GM23338 (cell line): ENCODE results near the gene STIM2. TPM values are rescaled to one million over a fixed set of nuclear protein-coding genes. Genes with fewer than 3 reads are reported as not detected.

ENCODE experiments used
- ATAC-seq: fragments of 200-7000 bp; cut with Tn5 transposase; 3 replicates; pipeline ENCODE4 v1.9.1; 2020
- DNase-seq: peaks from one replicate; pipeline ENCODE4 v3.0.0-alpha.2; 2015; ENCODE audit warnings: low spot score
- H2AFZ ChIP-seq: fragments of 200-600 bp; sonication (generic); 2 replicates; pipeline ENCODE4 v1.8.0; 2016; ENCODE audit warnings: antibody characterized with exemption, mild to moderate bottlenecking, moderate library complexity
- H3F3A ChIP-seq: fragments of 200-600 bp; sonication (generic); replicated peaks from 2 replicates; pipeline ENCODE4 v1.8.0; 2017; ENCODE audit warnings: antibody characterized with exemption, mixed run types, low read depth
- H3K27ac ChIP-seq: fragments of 200-600 bp; sonication (generic); 2 replicates; pipeline ENCODE4 v1.6.1; 2016; ENCODE audit warnings: low read depth
- H3K27me3 ChIP-seq: fragments of 200-600 bp; sonication (generic); 2 replicates; pipeline ENCODE4 v1.8.0; 2016; ENCODE audit warnings: mild to moderate bottlenecking, mixed run types, moderate library complexity; ENCODE audit not compliant: insufficient read depth
- H3K36me3 ChIP-seq: fragments of 200-600 bp; sonication (generic); 2 replicates; pipeline ENCODE4 v1.8.0; 2016; ENCODE audit warnings: mild to moderate bottlenecking; ENCODE audit not compliant: insufficient read depth
- H3K4me1 ChIP-seq: fragments of 200-600 bp; sonication (generic); 2 replicates; pipeline ENCODE4 v1.8.0; 2016; ENCODE audit warnings: mild to moderate bottlenecking, moderate library complexity; ENCODE audit not compliant: insufficient read depth
- H3K4me2 ChIP-seq: fragments of 200-600 bp; sonication (generic); 2 replicates; pipeline ENCODE4 v1.7.1; 2017; ENCODE audit warnings: mixed run types
- H3K4me3 ChIP-seq: fragments of 200-600 bp; sonication (generic); 2 replicates; pipeline ENCODE4 v1.6.1; 2016; ENCODE audit warnings: mixed run types
- H3K79me2 ChIP-seq: fragments of 200-600 bp; sonication (generic); replicated peaks from 2 replicates; pipeline ENCODE4 v1.8.0; 2017; ENCODE audit warnings: mild to moderate bottlenecking; ENCODE audit not compliant: insufficient read depth
- H3K9me2 ChIP-seq: fragments of 200-600 bp; sonication (generic); 2 replicates; pipeline ENCODE4 v1.8.0; 2017; ENCODE audit not compliant: insufficient read depth
- H4K20me1 ChIP-seq: fragments of 200-600 bp; sonication (generic); replicated peaks from 2 replicates; pipeline ENCODE4 v1.8.0; 2017; ENCODE audit warnings: mild to moderate bottlenecking; ENCODE audit not compliant: insufficient read depth
- H3K27ac Mint-ChIP-seq: 2 replicates; pipeline ENCODE4 v1.8.0; 2020; ENCODE audit warnings: inconsistent platforms, mild to moderate bottlenecking, moderate library complexity, mixed read lengths
- H3K27me3 Mint-ChIP-seq: 3 replicates; pipeline ENCODE4 v1.8.0; 2022; ENCODE audit warnings: low read depth, mild to moderate bottlenecking, moderate library complexity, mixed read lengths, inconsistent platforms; ENCODE audit not compliant: insufficient read depth, poor library complexity
- H3K36me3 Mint-ChIP-seq: 3 replicates; pipeline ENCODE4 v1.8.0; 2021; ENCODE audit warnings: low read depth, mild to moderate bottlenecking, inconsistent platforms, moderate library complexity, mixed read lengths
- H3K4me1 Mint-ChIP-seq: 3 replicates; pipeline ENCODE4 v1.8.0; 2020; ENCODE audit warnings: mild to moderate bottlenecking, inconsistent platforms, mixed read lengths
- H3K4me3 Mint-ChIP-seq: 3 replicates; pipeline ENCODE4 v1.8.0; 2021; ENCODE audit warnings: moderate library complexity, mild to moderate bottlenecking, inconsistent platforms, mixed read lengths
- H3K9me3 Mint-ChIP-seq: 3 replicates; pipeline ENCODE4 v1.8.0; 2020; ENCODE audit warnings: moderate library complexity, mild to moderate bottlenecking, inconsistent platforms, mixed read lengths
- CREB1 ChIP-seq: fragments of 250-450 bp; sonication (Bioruptor Pico); IDR thresholded peaks from 2 replicates; pipeline ENCODE4 v1.5.0; 2020; ENCODE audit warnings: low read depth, mild to moderate bottlenecking, moderate library complexity
- EZH2 ChIP-seq: fragments of 200-600 bp; sonication (generic); IDR thresholded peaks from one replicate; pipeline ENCODE4 v1.8.0; 2017; ENCODE audit warnings: antibody characterized with exemption, mild to moderate bottlenecking, low read depth; ENCODE audit not compliant: unreplicated experiment
- EZH2phosphoT487 ChIP-seq: fragments of 200-600 bp; sonication (generic); IDR thresholded peaks from one replicate; pipeline ENCODE4 v1.8.1; 2018; ENCODE audit warnings: antibody characterized with exemption; ENCODE audit not compliant: unreplicated experiment
- JUNB ChIP-seq: IDR thresholded peaks from one replicate; pipeline ENCODE4 v1.6.1; 2016; ENCODE audit warnings: antibody characterized with exemption; ENCODE audit not compliant: unreplicated experiment
- NANOG ChIP-seq: IDR thresholded peaks from 2 replicates; pipeline ENCODE4 v1.6.1; 2016; ENCODE audit warnings: antibody characterized with exemption, borderline replicate concordance
- POLR2AphosphoS5 ChIP-seq: IDR thresholded peaks from 2 replicates; pipeline ENCODE4 v1.6.1; 2016; ENCODE audit warnings: antibody characterized with exemption, low read depth
- STAT1 ChIP-seq: IDR thresholded peaks from one replicate; pipeline ENCODE4 v1.6.1; 2016; ENCODE audit warnings: antibody characterized with exemption; ENCODE audit not compliant: unreplicated experiment
- ZNF114 ChIP-seq: fragments of 250-450 bp; sonication (Bioruptor Pico); IDR thresholded peaks from 2 replicates; pipeline ENCODE4 v1.5.0; 2020; ENCODE audit warnings: mild to moderate bottlenecking, moderate library complexity
- ZNF331 ChIP-seq: fragments of 250-450 bp; sonication (Bioruptor Pico); IDR thresholded peaks from 2 replicates; pipeline ENCODE4 v1.5.0; 2020; ENCODE audit warnings: low read depth, mild to moderate bottlenecking, moderate library complexity
- polyA plus RNA-seq: library from polyadenylated mRNA; unstranded; fragments of >200 nt; fragmentation: Nextera tagmentation; extraction: Ambion mirVana; gene quantifications from 2 replicates; pipeline ENCODE4 v1.2.1, GENCODE V29; 2016
- total RNA-seq: library from RNA; depleted of rRNA; stranded (reverse); fragments of >200 nt; shearing (Covaris generic); gene quantifications from 2 replicates; pipeline ENCODE4 v1.2.3, GENCODE V29; 2014
- TF ChIP-seq, protein P1 (sequence below): IDR thresholded peaks from one replicate; pipeline ENCODE4 v1.6.1; 2018; ENCODE audit warnings: antibody characterized with exemption; ENCODE audit not compliant: unreplicated experiment

Gene STIM2
- total and polyA plus RNA-seq, 2 experiments from 2014 or later: 13.1 to 17.8 TPM

DNA sequence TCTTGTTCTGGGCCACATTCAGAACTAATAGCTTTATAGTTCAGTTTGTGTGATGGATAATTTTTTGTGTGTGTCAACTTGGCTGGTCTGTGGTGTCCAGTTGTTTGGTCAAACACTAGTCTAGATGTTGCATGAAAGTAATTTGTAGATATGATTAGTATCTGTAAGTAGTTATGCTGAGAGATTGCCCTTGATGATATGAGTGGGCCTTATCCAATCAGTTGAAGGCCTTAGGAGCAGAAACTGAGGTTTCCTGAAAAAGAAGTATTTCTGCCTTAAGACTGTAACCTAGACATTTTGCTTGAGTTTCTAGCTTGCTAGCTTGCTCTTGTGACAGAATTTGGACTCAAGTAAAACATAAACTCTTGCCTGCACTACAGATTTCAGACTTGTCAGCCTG is 30.4 kb downstream of the STIM2 start:
- Mint-ChIP-seq H3K27me3 (peaks cover 3% of the 10 kb centered on the region), H3K27ac (no peak overlapping the region), H3K36me3 (peaks cover 14% of the 10 kb centered on the region), H3K4me3 (no peak overlapping the region), H3K4me1 (peaks cover 3% of the 10 kb centered on the region; the same call in 1 of the 3 replicates), H3K9me3 (peaks cover 9% of the 10 kb centered on the region; the same call in 2 of the 3 replicates)
- Histone ChIP-seq H3K4me1 (no peaks in the 10 kb centered on the region), H3K4me2 (no peak overlapping the region), H3K27me3 (no peaks in the 10 kb centered on the region), H3F3A (no peaks in the 10 kb centered on the region), H4K20me1 (no peaks in the 10 kb centered on the region), H3K27ac (no peak overlapping the region), H3K36me3 (no peaks in the 10 kb centered on the region), H3K9me2 (no peaks in the 10 kb centered on the region), H2AFZ (no peak overlapping the region), H3K4me3 (no peak overlapping the region), H3K79me2 (peaks cover 51% of the 10 kb centered on the region)
- TF ChIP-seq ZNF331 (CRISPR knock-in tag): no peak
- no peak for TF ChIP-seq EZH2
- ATAC-seq (no peak), DNase-seq (no peak)

DNA sequence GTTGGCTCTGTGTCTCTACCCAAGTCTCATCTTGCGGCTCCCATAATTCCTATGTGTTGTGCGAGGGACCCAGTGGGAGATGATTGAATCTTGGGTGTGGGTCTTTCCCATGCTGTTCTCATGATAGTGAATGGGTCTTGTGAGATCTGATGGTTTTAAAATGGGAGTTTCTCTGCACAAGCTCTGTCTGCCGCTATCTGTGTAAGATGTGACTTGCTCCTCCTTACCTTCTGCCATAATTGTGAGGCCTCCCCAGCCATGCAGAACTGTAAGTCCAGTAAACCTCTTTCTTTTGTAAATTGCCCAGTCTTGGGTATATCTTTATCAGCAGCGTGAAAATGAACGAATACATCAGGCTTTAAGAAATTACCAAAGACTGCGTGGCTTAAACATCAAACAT is 31.2 kb downstream of the STIM2 start:
- Histone ChIP-seq H3K4me3 (no peak overlapping the region), H3K9me2 (no peaks in the 10 kb centered on the region), H4K20me1 (no peaks in the 10 kb centered on the region), H2AFZ (no peak overlapping the region), H3K4me1 (no peaks in the 10 kb centered on the region), H3K79me2 (peaks cover 46% of the 10 kb centered on the region), H3K4me2 (no peak overlapping the region), H3K36me3 (no peaks in the 10 kb centered on the region), H3K27me3 (no peaks in the 10 kb centered on the region), H3F3A (no peaks in the 10 kb centered on the region), H3K27ac (no peak overlapping the region)
- Mint-ChIP-seq H3K27ac (peak overlapping the region; percentile 21; the same call in 1 of the 2 replicates), H3K27me3 (peaks cover 3% of the 10 kb centered on the region), H3K9me3 (peaks cover 9% of the 10 kb centered on the region; the same call in 2 of the 3 replicates), H3K36me3 (peaks cover 14% of the 10 kb centered on the region), H3K4me3 (no peak overlapping the region), H3K4me1 (peaks cover 3% of the 10 kb centered on the region; the same call in 1 of the 3 replicates)
- TF ChIP-seq ZNF114 (CRISPR knock-in tag) (no peak), CREB1 (no peak)
- TF ChIP-seq, protein P1, sequence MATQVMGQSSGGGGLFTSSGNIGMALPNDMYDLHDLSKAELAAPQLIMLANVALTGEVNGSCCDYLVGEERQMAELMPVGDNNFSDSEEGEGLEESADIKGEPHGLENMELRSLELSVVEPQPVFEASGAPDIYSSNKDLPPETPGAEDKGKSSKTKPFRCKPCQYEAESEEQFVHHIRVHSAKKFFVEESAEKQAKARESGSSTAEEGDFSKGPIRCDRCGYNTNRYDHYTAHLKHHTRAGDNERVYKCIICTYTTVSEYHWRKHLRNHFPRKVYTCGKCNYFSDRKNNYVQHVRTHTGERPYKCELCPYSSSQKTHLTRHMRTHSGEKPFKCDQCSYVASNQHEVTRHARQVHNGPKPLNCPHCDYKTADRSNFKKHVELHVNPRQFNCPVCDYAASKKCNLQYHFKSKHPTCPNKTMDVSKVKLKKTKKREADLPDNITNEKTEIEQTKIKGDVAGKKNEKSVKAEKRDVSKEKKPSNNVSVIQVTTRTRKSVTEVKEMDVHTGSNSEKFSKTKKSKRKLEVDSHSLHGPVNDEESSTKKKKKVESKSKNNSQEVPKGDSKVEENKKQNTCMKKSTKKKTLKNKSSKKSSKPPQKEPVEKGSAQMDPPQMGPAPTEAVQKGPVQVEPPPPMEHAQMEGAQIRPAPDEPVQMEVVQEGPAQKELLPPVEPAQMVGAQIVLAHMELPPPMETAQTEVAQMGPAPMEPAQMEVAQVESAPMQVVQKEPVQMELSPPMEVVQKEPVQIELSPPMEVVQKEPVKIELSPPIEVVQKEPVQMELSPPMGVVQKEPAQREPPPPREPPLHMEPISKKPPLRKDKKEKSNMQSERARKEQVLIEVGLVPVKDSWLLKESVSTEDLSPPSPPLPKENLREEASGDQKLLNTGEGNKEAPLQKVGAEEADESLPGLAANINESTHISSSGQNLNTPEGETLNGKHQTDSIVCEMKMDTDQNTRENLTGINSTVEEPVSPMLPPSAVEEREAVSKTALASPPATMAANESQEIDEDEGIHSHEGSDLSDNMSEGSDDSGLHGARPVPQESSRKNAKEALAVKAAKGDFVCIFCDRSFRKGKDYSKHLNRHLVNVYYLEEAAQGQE: no peak
- DNase-seq (no peak), ATAC-seq (no peak)

DNA sequence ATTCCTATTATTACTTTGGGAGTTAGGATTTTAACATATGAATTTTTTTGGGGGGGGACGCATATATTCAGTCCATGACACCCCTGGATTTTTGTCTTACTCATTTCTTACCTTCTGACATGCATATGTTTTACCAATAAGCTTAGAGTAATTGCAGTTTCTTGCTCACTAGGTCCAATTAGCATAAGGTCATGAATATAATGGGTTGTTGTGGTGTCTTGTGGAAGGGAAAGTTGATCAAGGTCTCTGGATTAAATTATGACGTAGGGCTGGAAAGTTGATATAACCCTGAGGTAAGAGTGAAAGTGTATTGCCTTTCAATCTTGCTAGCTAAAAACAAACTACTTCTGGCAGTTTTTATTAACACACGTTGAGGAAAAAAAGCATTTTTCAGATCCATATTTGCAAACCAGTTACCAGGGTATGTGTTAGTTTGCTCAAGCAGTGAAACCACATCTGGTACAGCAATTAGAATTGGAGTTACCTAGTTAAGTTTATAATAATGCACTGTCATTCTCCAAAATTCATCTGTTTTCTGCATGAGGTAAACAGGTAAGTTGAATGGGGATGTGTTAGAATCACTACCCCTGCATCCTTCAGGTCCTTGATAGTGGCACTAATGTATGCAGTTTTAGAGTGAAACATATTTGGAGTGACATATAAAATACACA is 32.0 kb downstream of the STIM2 start:
- no peaks in the 10 kb centered on the region for H3K4me1 ChIP-seq
- no peak overlapping the region for H3K4me3 ChIP-seq
- H3K4me2 ChIP-seq: no peak overlapping the region
- no peaks in the 10 kb centered on the region for H3K36me3 ChIP-seq
- Mint-ChIP-seq H3K27ac (peak overlapping the region; percentile 64; the same call in 1 of the 2 replicates), H3K36me3 (peaks cover 14% of the 10 kb centered on the region), H3K4me3 (no peak overlapping the region), H3K4me1 (peaks cover 3% of the 10 kb centered on the region; the same call in 1 of the 3 replicates), H3K9me3 (peaks cover 9% of the 10 kb centered on the region; the same call in 2 of the 3 replicates), H3K27me3 (peaks cover 3% of the 10 kb centered on the region)
- H4K20me1 ChIP-seq: no peaks in the 10 kb centered on the region
- DNase-seq (no peak), ATAC-seq (no peak)
- no peak overlapping the region for H3K27ac ChIP-seq
- H3F3A ChIP-seq: no peaks in the 10 kb centered on the region
- peaks cover 40% of the 10 kb centered on the region for H3K79me2 ChIP-seq
- no peaks in the 10 kb centered on the region for H3K27me3 ChIP-seq
- H2AFZ ChIP-seq: no peak overlapping the region
- no peaks in the 10 kb centered on the region for H3K9me2 ChIP-seq
- no peak for TF ChIP-seq EZH2phosphoT487
- TF ChIP-seq POLR2AphosphoS5: no peak
- no peak for TF ChIP-seq ZNF114 (CRISPR knock-in tag)
- no peak for TF ChIP-seq STAT1
- TF ChIP-seq, protein P1: no peak
- TF ChIP-seq NANOG: no peak
- TF ChIP-seq JUNB: no peak
